ENCODE results near the gene LRP1.

LRP1 gene

DNA sequence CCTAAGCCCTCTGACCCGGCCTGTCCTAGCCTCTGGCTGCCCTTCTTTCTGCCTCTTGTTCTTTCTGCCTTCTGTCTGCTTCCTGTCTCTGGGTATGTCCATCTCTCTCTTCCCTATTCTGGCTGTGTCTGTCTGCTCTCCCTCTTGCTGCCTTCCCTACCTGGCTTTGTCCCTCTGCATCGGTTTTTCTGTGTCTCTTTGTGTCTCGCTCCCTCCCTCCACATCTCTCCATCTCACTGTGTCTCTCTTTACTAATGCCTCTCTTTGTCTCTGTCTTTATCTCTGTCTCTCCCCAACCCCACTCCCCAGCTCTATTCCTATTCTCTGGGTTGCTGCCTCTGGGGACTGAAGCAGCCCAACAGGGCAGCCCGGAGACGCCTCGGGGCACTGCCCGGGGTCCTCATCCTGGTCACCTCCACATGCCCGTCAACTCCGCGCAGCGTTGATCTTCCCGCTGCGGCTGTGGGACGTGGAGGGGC is 111.3 kb downstream of the LRP1 start:
- DNase-seq (ENCODE audit: low read depth) = no peak
- TF ChIP-seq, protein P1, sequence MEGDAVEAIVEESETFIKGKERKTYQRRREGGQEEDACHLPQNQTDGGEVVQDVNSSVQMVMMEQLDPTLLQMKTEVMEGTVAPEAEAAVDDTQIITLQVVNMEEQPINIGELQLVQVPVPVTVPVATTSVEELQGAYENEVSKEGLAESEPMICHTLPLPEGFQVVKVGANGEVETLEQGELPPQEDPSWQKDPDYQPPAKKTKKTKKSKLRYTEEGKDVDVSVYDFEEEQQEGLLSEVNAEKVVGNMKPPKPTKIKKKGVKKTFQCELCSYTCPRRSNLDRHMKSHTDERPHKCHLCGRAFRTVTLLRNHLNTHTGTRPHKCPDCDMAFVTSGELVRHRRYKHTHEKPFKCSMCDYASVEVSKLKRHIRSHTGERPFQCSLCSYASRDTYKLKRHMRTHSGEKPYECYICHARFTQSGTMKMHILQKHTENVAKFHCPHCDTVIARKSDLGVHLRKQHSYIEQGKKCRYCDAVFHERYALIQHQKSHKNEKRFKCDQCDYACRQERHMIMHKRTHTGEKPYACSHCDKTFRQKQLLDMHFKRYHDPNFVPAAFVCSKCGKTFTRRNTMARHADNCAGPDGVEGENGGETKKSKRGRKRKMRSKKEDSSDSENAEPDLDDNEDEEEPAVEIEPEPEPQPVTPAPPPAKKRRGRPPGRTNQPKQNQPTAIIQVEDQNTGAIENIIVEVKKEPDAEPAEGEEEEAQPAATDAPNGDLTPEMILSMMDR (IDR thresholded peaks at IDR 0.05; ENCODE audit: low read depth, low read length, missing control alignments) = no peak
- in situ Hi-C loops (cut with HindIII; ENCODE audit: low sequenced_read_pairs) = loop anchor here (10.0 kb wide), 1 partner anchor 55 kb away; no protein-coding TSS in a partner anchor
- H3K4me3 ChIP-seq (ENCODE audit: low read depth, low read length) = peak overlapping the region; percentile 49

DNA sequence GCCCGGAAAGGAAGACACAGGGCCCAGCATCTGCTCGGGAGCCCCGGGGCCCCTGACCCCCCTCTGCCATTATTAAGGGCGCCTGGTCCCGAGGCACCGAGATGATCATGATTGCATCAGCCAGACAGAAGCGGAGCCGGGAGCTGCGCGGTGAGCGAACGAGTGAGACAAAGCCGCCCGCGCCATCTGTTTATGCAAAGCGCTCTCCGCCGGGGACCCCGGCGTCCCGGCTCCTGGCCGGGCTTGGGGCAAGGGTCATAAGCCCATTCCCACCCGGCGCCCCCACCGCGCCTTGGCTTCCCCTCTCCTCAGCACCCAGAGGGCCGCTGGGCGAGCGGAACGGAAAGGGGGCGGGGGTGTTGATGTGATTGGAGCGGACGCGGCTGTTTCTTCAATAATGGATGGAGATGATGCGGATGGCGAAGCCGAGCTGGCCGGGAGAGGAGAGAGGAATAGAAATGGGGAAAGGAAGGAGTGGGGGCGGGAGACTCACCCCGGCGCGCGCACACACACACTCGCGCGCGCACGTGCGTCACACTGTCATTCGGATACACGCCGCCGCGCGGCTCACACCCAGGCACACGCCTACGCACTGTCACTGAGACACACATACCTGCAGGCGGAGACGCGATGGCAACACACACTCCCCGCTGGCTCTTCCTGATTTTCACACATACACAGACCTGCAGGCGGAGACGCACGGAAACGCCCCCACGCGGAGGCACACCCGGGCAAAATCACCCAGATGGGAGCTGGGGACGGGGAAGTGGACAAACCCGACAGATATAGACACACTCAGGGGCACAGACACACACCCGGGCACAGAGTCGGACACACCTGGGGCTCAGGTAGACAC is 112.0 kb downstream of the LRP1 start:
- TF ChIP-seq, protein P1 (IDR thresholded peaks at IDR 0.05; ENCODE audit: low read depth, low read length, missing control alignments) = no peak
- in situ Hi-C loops (cut with HindIII; ENCODE audit: low sequenced_read_pairs) = no loop called here
- peak overlapping the region; percentile 49 for H3K4me3 ChIP-seq (ENCODE audit: low read depth, low read length)
- DNase-seq (ENCODE audit: low read depth) = no peak

- in situ Hi-C loops (cut with HindIII; ENCODE audit: low sequenced_read_pairs) = no loop called here
- H3K4me3 ChIP-seq (ENCODE audit: low read depth, low read length) = peak overlapping the region; percentile 49
- no peak for DNase-seq (ENCODE audit: low read depth)
- TF ChIP-seq, protein P1 (IDR thresholded peaks at IDR 0.05; ENCODE audit: low read depth, low read length, missing control alignments) = no peak
Measured at GRCh38 chr12:57240926-57241401, 112.7 kb downstream of the LRP1 start.

- no peak for DNase-seq (ENCODE audit: low read depth)
- no peak overlapping the region for H3K4me3 ChIP-seq (ENCODE audit: low read depth, low read length)
- in situ Hi-C loops (cut with HindIII; ENCODE audit: low sequenced_read_pairs) = no loop called here
- TF ChIP-seq, protein P1 (IDR thresholded peaks at IDR 0.05; ENCODE audit: low read depth, low read length, missing control alignments) = no peak
Measured at GRCh38 chr12:57241402-57242310, 113.4 kb downstream of the LRP1 start.

DNA sequence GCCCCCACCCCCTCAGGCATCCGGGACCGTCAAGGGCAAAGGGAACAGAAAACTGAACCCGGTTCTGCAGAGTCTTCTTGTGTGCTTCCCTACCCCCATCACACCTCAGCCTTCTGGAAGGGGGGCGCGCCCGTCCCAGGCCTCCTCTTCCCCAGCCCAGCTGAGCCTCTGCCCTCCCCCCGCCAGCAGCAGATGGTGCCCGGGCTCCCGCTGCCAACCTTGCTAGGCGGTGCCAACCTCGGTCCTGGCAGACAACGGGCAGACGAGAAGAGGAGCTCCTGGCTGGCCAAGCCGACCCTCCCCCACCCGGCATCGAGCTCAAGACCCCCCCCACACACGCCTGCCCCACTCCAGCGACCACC is 114.0 kb downstream of the LRP1 start:
- no peak for DNase-seq (ENCODE audit: low read depth)
- in situ Hi-C loops (cut with HindIII; ENCODE audit: low sequenced_read_pairs) = no loop called here
- H3K4me3 ChIP-seq (ENCODE audit: low read depth, low read length) = no peak overlapping the region
- TF ChIP-seq, protein P1 (IDR thresholded peaks at IDR 0.05; ENCODE audit: low read depth, low read length, missing control alignments) = no peak
